ENCODE results near the gene DAPL1. TPM values are rescaled to one million over a fixed set of nuclear protein-coding genes. Genes with fewer than 3 reads are reported as not detected.

Gene DAPL1
- total and polyA plus RNA-seq, 10 of the 15 experiments (the other 5 are each of a cell fraction or from before 2014, with no cell fraction given): not detected

DNA sequence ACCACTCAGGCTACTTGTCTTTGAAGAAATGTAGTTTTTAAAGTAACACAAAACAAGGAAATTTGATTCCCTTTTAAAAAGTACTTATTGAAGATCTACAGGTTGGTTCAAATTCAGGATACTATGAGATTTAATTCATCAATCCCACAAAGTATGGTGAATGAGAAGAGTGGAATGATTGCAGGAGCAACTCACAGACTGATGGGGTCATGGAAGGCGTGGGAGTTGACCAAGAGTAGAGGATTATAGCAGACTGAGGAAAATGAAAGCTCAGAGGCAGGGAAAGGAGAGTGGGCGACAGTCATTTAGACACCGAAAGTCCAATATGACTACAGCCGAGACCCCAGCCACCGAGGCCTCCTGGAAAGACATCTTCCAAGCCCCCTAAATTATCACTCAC, 12.5 kb upstream of the DAPL1 start (continued):
- TF ChIP-seq MYB (IDR thresholded peaks at IDR 0.05; ENCODE audit: borderline replicate concordance, low read depth, low read length): no peak
- no peak for TF ChIP-seq MTA2 (IDR thresholded peaks at IDR 0.05; ENCODE audit: low read depth)

DNA sequence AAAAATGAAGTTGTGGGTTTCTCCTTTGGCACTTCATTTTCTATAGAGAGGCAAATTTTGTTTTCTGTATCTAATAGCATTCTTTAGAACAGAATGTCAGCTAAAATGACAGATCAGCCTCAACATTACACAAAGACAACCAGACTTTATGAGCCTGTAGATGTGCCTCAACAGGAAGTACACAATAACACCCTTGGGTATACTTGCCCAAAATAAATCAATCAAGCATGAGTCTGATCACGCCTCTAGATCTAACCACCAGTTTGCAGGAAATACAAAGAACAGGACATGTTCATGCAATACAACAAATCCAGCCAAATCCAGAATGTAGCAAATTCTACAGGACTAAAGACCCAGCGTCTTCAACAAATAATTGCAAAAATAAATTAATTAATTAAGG, 11.2 kb upstream of the DAPL1 start:
- no TSS peak for BruUV-seq (replicated peaks)
- ChIA-PET POLR2A (no interaction called here), RAD21 (ENCODE audit: unreplicated experiment) (no interaction called here), SMC1A (ENCODE audit: uncharacterized antibody, unreplicated experiment) (no interaction called here), CTCF (interaction anchor here (0.7 kb wide), 1 partner anchor 33 kb away, joined by 4 read pairs; no protein-coding TSS in a partner anchor)
- H3K9ac ChIP-seq (ENCODE audit: control insufficient read depth, insufficient read depth, low read length): no peak overlapping the region
- WGBS (ENCODE audit: insufficient coverage, insufficient replicate concordance, low lambda C conversion rate, missing lambda C conversion rate): 26% methylated on average over 2 of the region's 2 CpGs
- no peaks in the 10 kb centered on the region for H4K20me1 ChIP-seq (ENCODE audit: control insufficient read depth, insufficient read depth)
- intact Hi-C loops (cut with micrococcal nuclease; ENCODE audit: unreplicated experiment) (no loop called here), in situ Hi-C loops (cut with MboI) (no loop called here)
- FAIRE-seq (no peak), DNase-seq (ENCODE audit: low read depth, low spot score) (no peak), ATAC-seq (no peak)
- H3K9me3 ChIP-seq (replicated peaks; ENCODE audit: control insufficient read depth, insufficient read depth, low read length): no peaks in the 10 kb centered on the region
- no peaks in the 10 kb centered on the region for H3K4me1 ChIP-seq (ENCODE audit: control insufficient read depth, insufficient read depth, low read length)
- H3K4me2 ChIP-seq (ENCODE audit: control insufficient read depth, insufficient read depth): no peak overlapping the region
- H3K79me2 ChIP-seq (ENCODE audit: control insufficient read depth, insufficient read depth, low read length): no peaks in the 10 kb centered on the region
- no peaks in the 10 kb centered on the region for H3K36me3 ChIP-seq (ENCODE audit: control insufficient read depth in 2 of 2, insufficient read depth in 2 of 2, low read length in 1 of 2)
- H2AFZ ChIP-seq (ENCODE audit: control insufficient read depth, low read depth, low read length): no peak overlapping the region
- H3K27me3 ChIP-seq (replicated peaks in 1 of 2; ENCODE audit: control insufficient read depth in 2 of 2, insufficient read depth in 2 of 2, low read length in 1 of 2): no peaks in the 10 kb centered on the region; a peak in 1 of 4 replicates
- no peak overlapping the region for H3K4me3 ChIP-seq
- TF ChIP-seq ZZZ3 (IDR thresholded peaks at IDR 0.05; ENCODE audit: control insufficient read depth, insufficient read length, low read depth) (no peak), NR2F1 (conservative IDR thresholded peaks at IDR 0.05) (no peak), CEBPB (IDR thresholded peaks at IDR 0.05; ENCODE audit: borderline replicate concordance in 1 of 2, low read depth in 2 of 2, low read length in 2 of 2) (no peak), YY1 (IDR thresholded peaks at IDR 0.05; ENCODE audit: low read depth, low read length) (no peak), HCFC1 (IDR thresholded peaks at IDR 0.05; ENCODE audit: low read length) (no peak)
- no peak overlapping the region for H3K27ac ChIP-seq (ENCODE audit: control insufficient read depth, insufficient read depth)

DNA sequence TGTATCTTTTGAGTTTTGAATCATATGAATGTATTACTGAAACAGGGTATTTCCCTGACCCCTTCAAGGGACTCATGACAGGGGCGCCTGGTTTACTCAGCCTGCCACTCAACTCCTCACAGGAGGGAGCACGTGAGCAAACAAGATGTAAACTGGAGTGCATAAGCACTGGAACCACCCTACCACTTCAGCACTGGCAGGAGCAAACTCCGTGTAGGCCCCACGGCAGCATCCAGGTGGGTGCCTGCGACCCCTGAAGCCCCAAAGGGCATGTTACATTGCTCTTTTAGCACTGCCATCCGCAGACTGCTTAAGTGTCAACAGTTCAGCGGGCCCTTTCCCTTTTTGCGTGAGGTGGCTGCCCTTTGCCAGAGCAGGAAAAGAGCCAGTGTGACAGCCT, 8.2 kb upstream of the DAPL1 start:
- no peaks in the 10 kb centered on the region; a peak in 2 of 4 replicates for H3K27me3 ChIP-seq (replicated peaks in 1 of 2; ENCODE audit: control insufficient read depth in 2 of 2, insufficient read depth in 2 of 2, low read length in 1 of 2)
- no peaks in the 10 kb centered on the region for H3K79me2 ChIP-seq (ENCODE audit: control insufficient read depth, insufficient read depth, low read length)
- no peak overlapping the region for H3K4me2 ChIP-seq (ENCODE audit: control insufficient read depth, insufficient read depth)
- no peak overlapping the region for H3K9ac ChIP-seq (ENCODE audit: control insufficient read depth, insufficient read depth, low read length)
- DNase-seq (ENCODE audit: low read depth, low spot score) (no peak), FAIRE-seq (no peak), ATAC-seq (no peak)
- no peaks in the 10 kb centered on the region for H3K4me1 ChIP-seq (ENCODE audit: control insufficient read depth, insufficient read depth, low read length)
- intact Hi-C loops (cut with micrococcal nuclease; ENCODE audit: unreplicated experiment) (no loop called here), in situ Hi-C loops (cut with MboI) (no loop called here)
- no peak overlapping the region for H2AFZ ChIP-seq (ENCODE audit: control insufficient read depth, low read depth, low read length)
- no peaks in the 10 kb centered on the region for H3K9me3 ChIP-seq (replicated peaks; ENCODE audit: control insufficient read depth, insufficient read depth, low read length)
- H3K4me3 ChIP-seq: no peak overlapping the region
- ChIA-PET POLR2A (no interaction called here), RAD21 (ENCODE audit: unreplicated experiment) (no interaction called here), SMC1A (ENCODE audit: uncharacterized antibody, unreplicated experiment) (no interaction called here), CTCF (no interaction called here)
- no peaks in the 10 kb centered on the region for H4K20me1 ChIP-seq (ENCODE audit: control insufficient read depth, insufficient read depth)
- H3K27ac ChIP-seq (ENCODE audit: control insufficient read depth, insufficient read depth): no peak overlapping the region
- no peaks in the 10 kb centered on the region for H3K36me3 ChIP-seq (ENCODE audit: control insufficient read depth in 2 of 2, insufficient read depth in 2 of 2, low read length in 1 of 2)
- no TSS peak for BruUV-seq (replicated peaks)
- WGBS (ENCODE audit: insufficient coverage, insufficient replicate concordance, low lambda C conversion rate, missing lambda C conversion rate): 33% methylated on average over 8 of the region's 8 CpGs
- TF ChIP-seq MTA2 (IDR thresholded peaks at IDR 0.05; ENCODE audit: low read depth): no peak
- TF ChIP-seq NR2C2 (IDR thresholded peaks at IDR 0.05; ENCODE audit: borderline replicate concordance, control insufficient read depth, insufficient read length, low read depth): no peak
- no peak for TF ChIP-seq ETV6 (conservative IDR thresholded peaks at IDR 0.05 in 1 of 2, IDR thresholded peaks at IDR 0.05 in 1 of 2; ENCODE audit: borderline replicate concordance in 1 of 2, low read depth in 1 of 2)
- TF ChIP-seq TCF7 (IDR thresholded peaks at IDR 0.05; ENCODE audit: borderline replicate concordance): no peak
- TF ChIP-seq, protein P1, sequence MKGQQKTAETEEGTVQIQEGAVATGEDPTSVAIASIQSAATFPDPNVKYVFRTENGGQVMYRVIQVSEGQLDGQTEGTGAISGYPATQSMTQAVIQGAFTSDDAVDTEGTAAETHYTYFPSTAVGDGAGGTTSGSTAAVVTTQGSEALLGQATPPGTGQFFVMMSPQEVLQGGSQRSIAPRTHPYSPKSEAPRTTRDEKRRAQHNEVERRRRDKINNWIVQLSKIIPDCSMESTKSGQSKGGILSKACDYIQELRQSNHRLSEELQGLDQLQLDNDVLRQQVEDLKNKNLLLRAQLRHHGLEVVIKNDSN (IDR thresholded peaks at IDR 0.05; ENCODE audit: borderline replicate concordance, extremely low read length, insufficient read depth, low read depth, low read length): no peak
- TF ChIP-seq, protein P2, sequence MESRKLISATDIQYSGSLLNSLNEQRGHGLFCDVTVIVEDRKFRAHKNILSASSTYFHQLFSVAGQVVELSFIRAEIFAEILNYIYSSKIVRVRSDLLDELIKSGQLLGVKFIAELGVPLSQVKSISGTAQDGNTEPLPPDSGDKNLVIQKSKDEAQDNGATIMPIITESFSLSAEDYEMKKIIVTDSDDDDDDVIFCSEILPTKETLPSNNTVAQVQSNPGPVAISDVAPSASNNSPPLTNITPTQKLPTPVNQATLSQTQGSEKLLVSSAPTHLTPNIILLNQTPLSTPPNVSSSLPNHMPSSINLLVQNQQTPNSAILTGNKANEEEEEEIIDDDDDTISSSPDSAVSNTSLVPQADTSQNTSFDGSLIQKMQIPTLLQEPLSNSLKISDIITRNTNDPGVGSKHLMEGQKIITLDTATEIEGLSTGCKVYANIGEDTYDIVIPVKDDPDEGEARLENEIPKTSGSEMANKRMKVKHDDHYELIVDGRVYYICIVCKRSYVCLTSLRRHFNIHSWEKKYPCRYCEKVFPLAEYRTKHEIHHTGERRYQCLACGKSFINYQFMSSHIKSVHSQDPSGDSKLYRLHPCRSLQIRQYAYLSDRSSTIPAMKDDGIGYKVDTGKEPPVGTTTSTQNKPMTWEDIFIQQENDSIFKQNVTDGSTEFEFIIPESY (IDR thresholded peaks at IDR 0.05): no peak
- no peak for TF ChIP-seq SMC3 (IDR thresholded peaks at IDR 0.05; ENCODE audit: borderline replicate concordance, low read length)
- no peak for TF ChIP-seq IKZF1 (conservative IDR thresholded peaks at IDR 0.05)

Data from GM12878 (cell line).